DOHH2 (cell line): ENCODE data around the gene DSCAM.
A peak's percentile ranks its signal among the peaks of the same experiment; 100 is the strongest.

Experiments used
- H3F3A ChIP-seq: fragments of 200-600 bp; sonication (generic), shearing (Covaris generic); 2 replicates; pipeline ENCODE4 v1.6.0; 2016; ENCODE audit warnings: antibody characterized with exemption, mild to moderate bottlenecking; ENCODE audit not compliant: control insufficient read depth, insufficient read depth
- H3K27ac ChIP-seq: fragments of 200-600 bp; sonication (generic); 2 replicates; pipeline ENCODE4 v1.5.1; 2014; ENCODE audit warnings: low read depth, mild to moderate bottlenecking, low read length, moderate library complexity
- H3K27me3 ChIP-seq: fragments of 200-600 bp; sonication (generic); 2 replicates; pipeline ENCODE4 v1.6.1; 2014; ENCODE audit warnings: mild to moderate bottlenecking, low read length, mixed read lengths; ENCODE audit not compliant: control insufficient read depth
- H3K36me3 ChIP-seq: fragments of 200-600 bp; sonication (generic); 2 replicates; pipeline ENCODE4 v1.6.1; 2014; ENCODE audit warnings: mild to moderate bottlenecking, low read length, moderate library complexity, mixed read lengths; ENCODE audit not compliant: control insufficient read depth
- H3K4me1 ChIP-seq: fragments of 200-600 bp; sonication (generic); 2 replicates; pipeline ENCODE4 v1.6.1; 2014; ENCODE audit warnings: mild to moderate bottlenecking, low read length, mixed read lengths; ENCODE audit not compliant: control insufficient read depth
- H3K4me2 ChIP-seq: fragments of 200-600 bp; sonication (generic); 2 replicates; pipeline ENCODE4 v1.6.0; 2014; ENCODE audit warnings: mild to moderate bottlenecking, low read length, moderate library complexity
- H3K4me3 ChIP-seq: fragments of 200-600 bp; sonication (generic); 2 replicates; pipeline ENCODE4 v1.5.1; 2014; ENCODE audit warnings: mild to moderate bottlenecking, low read length, mixed read lengths
- H3K79me2 ChIP-seq: fragments of 200-600 bp; sonication (generic); 2 replicates; pipeline ENCODE4 v1.6.1; 2014; ENCODE audit warnings: mild to moderate bottlenecking, low read length, mixed read lengths; ENCODE audit not compliant: control insufficient read depth
- H3K9me2 ChIP-seq: fragments of 200-600 bp; sonication (generic); replicated peaks from 2 replicates; pipeline ENCODE4 v1.6.1; 2014; ENCODE audit warnings: mild to moderate bottlenecking, low read length, mixed read lengths; ENCODE audit not compliant: control insufficient read depth
- H3K9me3 ChIP-seq: fragments of 200-600 bp; sonication (generic); 2 replicates; pipeline ENCODE4 v1.6.1; 2014; ENCODE audit warnings: antibody characterized with exemption, low read length, mixed read lengths; ENCODE audit not compliant: control insufficient read depth, insufficient read depth
- H4K20me1 ChIP-seq: fragments of 200-600 bp; sonication (generic); 2 replicates; pipeline ENCODE4 v1.6.0; 2014; ENCODE audit warnings: low read depth, mild to moderate bottlenecking, antibody characterized with exemption, low read length, moderate library complexity; ENCODE audit not compliant: control insufficient read depth, insufficient read depth
- CTCF ChIP-seq: fragments of 200-600 bp; sonication (generic); IDR thresholded peaks from one replicate; pipeline ENCODE4 v1.5.1; 2014; ENCODE audit warnings: antibody characterized with exemption, mild to moderate bottlenecking, low read depth, low read length; ENCODE audit not compliant: poor library complexity, severe bottlenecking
- EZH2phosphoT487 ChIP-seq: fragments of 200-600 bp; sonication (generic); IDR thresholded peaks from 2 replicates; pipeline ENCODE4 v1.6.1; 2017; ENCODE audit warnings: borderline replicate concordance, mild to moderate bottlenecking, antibody characterized with exemption, low read length, moderate library complexity, mixed read lengths

The DSCAM gene

GRCh38 chr21:39969691-39970364 lies 877.1 kb downstream of the DSCAM start:
- no peak overlapping the region for H3K27ac ChIP-seq
- TF ChIP-seq CTCF: no peak
- no peak for TF ChIP-seq EZH2phosphoT487
- H3F3A ChIP-seq: no peaks in the 10 kb centered on the region
- no peaks in the 10 kb centered on the region for H3K27me3 ChIP-seq
- H3K4me3 ChIP-seq: no peak overlapping the region
- no peaks in the 10 kb centered on the region for H3K36me3 ChIP-seq
- H3K79me2 ChIP-seq: no peaks in the 10 kb centered on the region
- no peaks in the 10 kb centered on the region for H3K9me2 ChIP-seq
- no peaks in the 10 kb centered on the region for H3K4me1 ChIP-seq
- no peak overlapping the region for H3K4me2 ChIP-seq
- H4K20me1 ChIP-seq: no peaks in the 10 kb centered on the region
- no peaks in the 10 kb centered on the region for H3K9me3 ChIP-seq

DNA sequence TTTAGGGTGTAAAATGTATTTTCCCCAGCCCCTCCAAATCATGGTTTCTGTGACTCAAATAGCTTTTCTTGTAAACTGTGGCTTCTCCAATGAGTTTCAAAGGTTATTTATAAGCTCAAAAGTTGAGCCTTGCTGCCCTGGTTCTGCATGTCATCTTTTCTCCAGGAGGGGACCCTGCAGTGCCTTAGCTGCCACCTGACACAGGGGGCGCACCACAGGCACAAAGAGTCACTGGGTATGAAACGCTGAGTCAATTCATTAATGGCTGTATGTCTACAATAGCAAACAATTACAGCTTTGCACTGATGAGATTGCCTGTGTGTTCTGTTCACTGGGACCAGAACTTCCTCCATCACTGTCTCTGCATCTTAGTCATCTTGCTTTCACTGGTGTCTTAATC lies 878.9 kb downstream of the DSCAM start:
- TF ChIP-seq EZH2phosphoT487: no peak
- peak; percentile 30 for TF ChIP-seq CTCF
- no peaks in the 10 kb centered on the region for H3K9me2 ChIP-seq
- no peaks in the 10 kb centered on the region for H3K79me2 ChIP-seq
- no peak overlapping the region for H3K4me2 ChIP-seq
- no peaks in the 10 kb centered on the region for H3K4me1 ChIP-seq
- H3K36me3 ChIP-seq: no peaks in the 10 kb centered on the region
- no peaks in the 10 kb centered on the region for H3F3A ChIP-seq
- no peak overlapping the region for H3K27ac ChIP-seq
- H3K27me3 ChIP-seq: no peaks in the 10 kb centered on the region
- no peaks in the 10 kb centered on the region for H4K20me1 ChIP-seq
- no peaks in the 10 kb centered on the region for H3K9me3 ChIP-seq
- no peak overlapping the region for H3K4me3 ChIP-seq

DNA sequence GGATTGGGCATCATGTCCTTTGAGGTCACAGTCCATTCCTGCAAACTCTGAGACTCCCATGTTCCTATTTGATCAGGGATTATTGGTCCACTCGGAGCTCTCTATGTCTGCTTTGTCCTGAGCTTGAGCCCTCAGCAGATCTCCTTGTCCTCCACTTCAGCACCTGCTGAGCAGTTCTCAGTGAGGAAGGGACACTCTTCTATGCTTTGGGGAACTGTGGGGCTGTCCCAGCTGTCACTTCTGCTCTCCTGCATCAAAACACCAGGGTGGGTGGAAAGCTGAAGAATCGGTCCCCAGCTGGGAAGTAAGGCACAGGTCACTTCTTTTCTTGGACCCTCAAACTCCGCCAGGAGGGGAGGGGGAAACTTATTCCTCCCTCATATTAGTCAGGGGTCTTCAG lies 880.2 kb downstream of the DSCAM start:
- no peaks in the 10 kb centered on the region for H3K4me1 ChIP-seq
- H3K27ac ChIP-seq: no peak overlapping the region
- no peak overlapping the region for H3K4me2 ChIP-seq
- H3K79me2 ChIP-seq: no peaks in the 10 kb centered on the region
- TF ChIP-seq EZH2phosphoT487 (no peak), CTCF (no peak)
- H3K27me3 ChIP-seq: no peaks in the 10 kb centered on the region
- no peaks in the 10 kb centered on the region for H3K36me3 ChIP-seq
- no peaks in the 10 kb centered on the region for H3K9me3 ChIP-seq
- no peaks in the 10 kb centered on the region for H4K20me1 ChIP-seq
- H3K9me2 ChIP-seq: no peaks in the 10 kb centered on the region
- H3K4me3 ChIP-seq: no peak overlapping the region
- H3F3A ChIP-seq: no peaks in the 10 kb centered on the region
